Mesothelial cell of epicardium (in vitro differentiated cells): ENCODE results near the gene THSD4. TPM values are rescaled to one million over a fixed set of nuclear protein-coding genes. Genes with fewer than 3 reads are reported as not detected.

Experiments
- DNase-seq, 2 experiments: peaks; one replicate each; pipeline ENCODE4 v3.0.0; 2021; ENCODE audit warnings: low spot score in 2 of 2; ENCODE audit not compliant: unreplicated experiment in 2 of 2
- H3K27ac Mint-ChIP-seq: 2 replicates; pipeline ENCODE4 v1.8.0; 2021; ENCODE audit warnings: mixed read lengths
- H3K27me3 Mint-ChIP-seq: 2 replicates; pipeline ENCODE4 v1.8.0; 2021; ENCODE audit warnings: low read depth, mixed read lengths
- H3K36me3 Mint-ChIP-seq: 2 replicates; pipeline ENCODE4 v1.8.0; 2021; ENCODE audit warnings: mixed read lengths
- H3K4me1 Mint-ChIP-seq: 2 replicates; pipeline ENCODE4 v1.8.0; 2021; ENCODE audit warnings: mixed read lengths
- H3K4me3 Mint-ChIP-seq: 2 replicates; pipeline ENCODE4 v1.8.0; 2021; ENCODE audit warnings: mild to moderate bottlenecking, moderate library complexity, mixed read lengths
- H3K9me3 Mint-ChIP-seq: 2 replicates; pipeline ENCODE4 v1.8.0; 2021; ENCODE audit warnings: mixed read lengths
- total RNA-seq: library from RNA; stranded (reverse); gene quantifications from 3 replicates; pipeline ENCODE4 v1.2.1, GENCODE V29; 2021
- TF ChIP-seq, protein P1 (sequence below): fragments of 200-600 bp; sonication (generic); IDR thresholded peaks from one replicate; pipeline ENCODE4 v1.5.0; 2021; ENCODE audit warnings: antibody characterized with exemption; ENCODE audit not compliant: unreplicated experiment

THSD4 gene
- total RNA-seq, 1 donor from 2014 or later = 93.9 TPM

DNA sequence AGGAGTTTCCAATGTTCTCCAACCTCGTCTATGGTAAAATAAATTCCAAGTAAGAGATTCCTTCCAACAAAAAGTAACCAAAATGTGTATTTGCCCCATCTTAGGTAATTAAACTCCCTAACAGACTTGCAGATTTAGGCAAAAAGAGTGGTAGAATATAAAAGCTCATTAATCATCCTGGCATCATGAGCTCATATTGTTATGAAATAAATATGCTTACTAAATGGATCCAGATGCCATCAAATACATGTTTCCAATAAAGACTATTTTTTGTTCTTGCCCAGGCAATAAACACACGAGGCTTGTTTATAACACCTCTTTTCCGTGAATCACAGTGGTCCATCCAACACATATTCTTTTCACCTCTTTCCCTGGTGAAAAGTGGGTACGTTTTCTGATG lies 189.4 kb downstream of the THSD4 start:
- Mint-ChIP-seq H3K36me3 (no peaks in the 10 kb centered on the region), H3K4me3 (no peak overlapping the region), H3K4me1 (peaks cover 31% of the 10 kb centered on the region), H3K27me3 (no peaks in the 10 kb centered on the region), H3K27ac (no peak overlapping the region), H3K9me3 (no peaks in the 10 kb centered on the region)
- DNase-seq = no peak
- TF ChIP-seq, protein P1, sequence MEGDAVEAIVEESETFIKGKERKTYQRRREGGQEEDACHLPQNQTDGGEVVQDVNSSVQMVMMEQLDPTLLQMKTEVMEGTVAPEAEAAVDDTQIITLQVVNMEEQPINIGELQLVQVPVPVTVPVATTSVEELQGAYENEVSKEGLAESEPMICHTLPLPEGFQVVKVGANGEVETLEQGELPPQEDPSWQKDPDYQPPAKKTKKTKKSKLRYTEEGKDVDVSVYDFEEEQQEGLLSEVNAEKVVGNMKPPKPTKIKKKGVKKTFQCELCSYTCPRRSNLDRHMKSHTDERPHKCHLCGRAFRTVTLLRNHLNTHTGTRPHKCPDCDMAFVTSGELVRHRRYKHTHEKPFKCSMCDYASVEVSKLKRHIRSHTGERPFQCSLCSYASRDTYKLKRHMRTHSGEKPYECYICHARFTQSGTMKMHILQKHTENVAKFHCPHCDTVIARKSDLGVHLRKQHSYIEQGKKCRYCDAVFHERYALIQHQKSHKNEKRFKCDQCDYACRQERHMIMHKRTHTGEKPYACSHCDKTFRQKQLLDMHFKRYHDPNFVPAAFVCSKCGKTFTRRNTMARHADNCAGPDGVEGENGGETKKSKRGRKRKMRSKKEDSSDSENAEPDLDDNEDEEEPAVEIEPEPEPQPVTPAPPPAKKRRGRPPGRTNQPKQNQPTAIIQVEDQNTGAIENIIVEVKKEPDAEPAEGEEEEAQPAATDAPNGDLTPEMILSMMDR = no peak

DNA sequence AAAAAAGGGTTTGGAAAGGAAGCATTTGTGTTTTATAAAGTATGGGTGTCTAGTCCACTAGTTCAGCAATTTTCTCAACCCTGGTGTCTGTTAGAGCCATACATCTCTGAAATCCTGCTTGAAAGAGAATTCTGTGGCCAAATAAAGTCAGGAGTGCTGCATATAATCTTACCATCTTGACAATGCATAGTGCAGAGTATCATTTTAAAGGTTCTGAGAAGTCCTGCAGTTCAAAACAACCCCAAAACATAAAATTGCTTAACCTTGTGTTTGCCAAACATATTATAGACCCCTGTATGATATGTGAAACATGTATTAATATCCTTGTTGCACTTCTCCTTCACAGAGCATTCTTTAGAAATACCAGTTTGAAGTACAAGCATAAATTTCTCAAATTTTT lies 191.3 kb downstream of the THSD4 start:
- TF ChIP-seq, protein P1 = no peak
- H3K4me3 Mint-ChIP-seq = no peak overlapping the region
- H3K9me3 Mint-ChIP-seq = no peaks in the 10 kb centered on the region
- DNase-seq = no peak
- no peaks in the 10 kb centered on the region for H3K36me3 Mint-ChIP-seq
- peaks cover 18% of the 10 kb centered on the region for H3K4me1 Mint-ChIP-seq
- H3K27ac Mint-ChIP-seq = no peak overlapping the region
- H3K27me3 Mint-ChIP-seq = no peaks in the 10 kb centered on the region

DNA sequence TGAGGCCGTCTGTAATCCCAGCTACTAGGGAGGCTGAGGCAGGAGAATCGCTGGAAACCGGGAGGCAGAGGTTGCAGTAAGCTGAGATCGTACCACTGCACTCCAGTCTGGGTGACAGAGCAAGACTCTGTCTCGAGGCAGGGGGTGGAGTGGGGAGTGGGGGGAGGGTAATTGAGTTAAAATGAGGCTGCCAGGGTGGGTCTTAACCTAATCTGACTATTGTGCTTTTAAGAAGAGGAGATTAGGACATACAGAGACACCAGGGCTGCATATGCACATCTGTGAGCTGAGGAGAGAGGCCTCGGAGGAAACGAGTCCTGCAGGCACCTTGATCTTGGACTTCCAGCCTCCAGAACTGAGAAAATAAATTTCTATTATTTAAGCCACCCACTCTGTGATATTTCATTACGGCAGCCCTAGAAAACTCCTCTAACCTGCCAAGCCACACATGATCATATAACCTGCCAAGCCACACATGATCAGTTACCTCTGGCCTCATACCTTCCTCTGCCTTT lies 197.0 kb downstream of the THSD4 start:
- no peak overlapping the region for H3K27ac Mint-ChIP-seq

DNA sequence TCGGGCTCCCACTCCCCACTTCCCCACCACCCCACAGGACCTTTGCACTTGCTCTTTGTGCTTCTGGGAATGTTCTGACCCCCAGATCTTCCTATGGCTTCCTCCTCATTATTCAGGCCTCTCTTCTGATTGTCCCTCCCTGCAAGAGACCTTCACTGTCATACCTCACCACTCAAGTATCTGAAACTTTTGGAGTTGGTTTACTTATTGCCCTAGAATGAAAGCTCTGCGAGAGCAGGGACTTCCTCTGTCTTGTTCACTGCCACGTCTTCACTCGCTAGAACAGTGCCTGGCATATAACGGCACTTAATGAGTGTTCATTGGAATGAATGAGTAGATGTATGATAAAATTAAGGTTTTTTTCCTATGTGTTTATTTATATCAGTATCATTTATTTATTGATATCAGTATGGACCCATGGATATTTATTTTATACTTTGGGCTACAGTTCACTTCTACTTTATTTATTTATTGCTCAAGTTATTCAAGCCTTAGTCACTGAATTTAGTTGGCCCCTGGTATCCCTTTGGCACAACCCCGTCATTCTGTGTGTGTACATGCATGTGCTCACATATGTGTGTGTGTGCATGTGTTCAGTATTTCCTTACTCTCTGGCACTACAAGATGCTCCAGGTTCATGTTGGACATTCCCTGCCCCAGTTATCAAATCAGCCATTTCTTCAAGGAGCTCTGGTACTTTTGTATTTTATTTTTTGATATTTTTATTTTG lies 197.6 kb downstream of the THSD4 start:
- Mint-ChIP-seq H3K4me3 (no peak overlapping the region), H3K4me1 (no peaks in the 10 kb centered on the region), H3K27me3 (no peaks in the 10 kb centered on the region), H3K27ac (no peak overlapping the region), H3K9me3 (peaks cover 17% of the 10 kb centered on the region), H3K36me3 (peaks cover 14% of the 10 kb centered on the region)
- TF ChIP-seq, protein P1 = no peak
- no peak for DNase-seq

More for the DNA sequence above, 197.0 kb downstream of the THSD4 start:
- no peak overlapping the region for H3K4me3 Mint-ChIP-seq
- TF ChIP-seq, protein P1 = no peak
- H3K9me3 Mint-ChIP-seq = peaks cover 14% of the 10 kb centered on the region
- no peaks in the 10 kb centered on the region for H3K4me1 Mint-ChIP-seq
- no peak for DNase-seq
- H3K36me3 Mint-ChIP-seq = peaks cover 9% of the 10 kb centered on the region
- H3K27me3 Mint-ChIP-seq = no peaks in the 10 kb centered on the region

DNA sequence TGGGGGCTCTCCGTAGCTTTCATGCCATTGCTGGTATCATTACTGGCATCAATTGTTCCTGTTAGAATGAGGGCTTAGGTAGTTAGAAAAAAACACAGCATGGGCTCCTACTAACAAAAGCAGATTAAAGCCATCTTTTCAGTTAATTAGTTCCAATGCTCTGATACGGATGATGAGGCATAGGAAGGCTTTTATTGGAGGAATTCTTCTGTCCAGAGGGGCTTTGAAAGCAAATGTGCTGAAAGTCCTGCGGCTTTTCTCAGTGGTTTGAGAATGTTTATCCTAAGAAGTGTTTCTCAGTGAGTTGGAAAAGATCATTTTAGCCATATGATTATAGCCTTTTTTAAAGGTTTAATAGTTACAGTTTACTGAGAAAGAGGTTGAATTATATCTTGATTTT lies 198.5 kb downstream of the THSD4 start:
- no peak for DNase-seq
- peaks cover 17% of the 10 kb centered on the region for H3K9me3 Mint-ChIP-seq
- peaks cover 20% of the 10 kb centered on the region for H3K36me3 Mint-ChIP-seq
- no peak overlapping the region for H3K4me3 Mint-ChIP-seq
- no peaks in the 10 kb centered on the region for H3K4me1 Mint-ChIP-seq
- H3K27me3 Mint-ChIP-seq = no peaks in the 10 kb centered on the region
- H3K27ac Mint-ChIP-seq = no peak overlapping the region
- TF ChIP-seq, protein P1 = no peak
